Brain microvascular endothelial cell (primary cell): ENCODE results near the gene ABLIM2.

Experiments used
- DNase-seq: peaks from one replicate; pipeline ENCODE4 v3.0.0-alpha.2; 2020
- H3K27ac ChIP-seq: fragments of 250-450 bp; sonication (Bioruptor Pico); 2 replicates; pipeline ENCODE4 v1.5.1; 2020; ENCODE audit warnings: mild to moderate bottlenecking, moderate library complexity
- H3K27me3 ChIP-seq: fragments of 250-450 bp; sonication (Bioruptor Pico); replicated peaks from 2 replicates; pipeline ENCODE4 v1.5.1; 2020; ENCODE audit warnings: mild to moderate bottlenecking
- H3K36me3 ChIP-seq: fragments of 250-450 bp; sonication (Bioruptor Pico); replicated peaks from 2 replicates; pipeline ENCODE4 v1.5.1; 2020; ENCODE audit warnings: mild to moderate bottlenecking
- H3K4me3 ChIP-seq: 2 replicates; pipeline ENCODE4 v1.5.1; 2011; ENCODE audit warnings: low read depth, mild to moderate bottlenecking, control low read depth, low read length, moderate library complexity
- CTCF ChIP-seq: IDR thresholded peaks from 2 replicates; pipeline ENCODE4 v1.5.1; 2011; ENCODE audit warnings: low read depth, mild to moderate bottlenecking, moderate library complexity, low read length, control low read depth, inconsistent platforms; ENCODE audit errors: missing control alignments
- in situ Hi-C: cut with HindIII; loops from 2 replicates; pipeline ENCODE4 v1.10.0; 2017; ENCODE audit warnings: low sequenced_read_pairs, low pct_ligation_motif_present

The ABLIM2 gene

DNA sequence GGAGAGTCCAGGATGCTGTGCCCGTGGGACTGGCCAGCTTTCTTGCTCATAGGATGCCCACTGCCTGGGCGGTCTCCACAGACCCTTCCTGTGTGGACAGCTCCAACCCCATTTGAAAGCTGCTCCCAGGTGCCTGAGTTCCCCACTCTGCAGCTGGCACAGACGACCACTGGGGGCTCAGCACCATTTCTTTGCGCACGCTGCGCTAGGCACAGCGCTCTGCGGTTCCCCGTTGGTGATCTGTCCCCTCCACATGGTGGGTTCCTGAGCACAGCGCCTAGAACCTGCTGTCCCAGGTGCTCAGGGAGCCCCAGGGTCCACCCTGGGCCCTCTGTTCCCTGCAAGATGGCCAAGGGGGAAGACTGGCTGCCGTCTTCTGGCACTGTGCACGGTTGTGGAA is 173.5 kb downstream of the ABLIM2 start:
- in situ Hi-C loops, result no loop called here
- H3K27me3 ChIP-seq, result no peaks in the 10 kb centered on the region
- no peak for DNase-seq
- H3K27ac ChIP-seq, result no peak overlapping the region
- H3K36me3 ChIP-seq, result no peaks in the 10 kb centered on the region
- TF ChIP-seq CTCF, result peak; percentile 21
- no peak overlapping the region for H3K4me3 ChIP-seq

DNA sequence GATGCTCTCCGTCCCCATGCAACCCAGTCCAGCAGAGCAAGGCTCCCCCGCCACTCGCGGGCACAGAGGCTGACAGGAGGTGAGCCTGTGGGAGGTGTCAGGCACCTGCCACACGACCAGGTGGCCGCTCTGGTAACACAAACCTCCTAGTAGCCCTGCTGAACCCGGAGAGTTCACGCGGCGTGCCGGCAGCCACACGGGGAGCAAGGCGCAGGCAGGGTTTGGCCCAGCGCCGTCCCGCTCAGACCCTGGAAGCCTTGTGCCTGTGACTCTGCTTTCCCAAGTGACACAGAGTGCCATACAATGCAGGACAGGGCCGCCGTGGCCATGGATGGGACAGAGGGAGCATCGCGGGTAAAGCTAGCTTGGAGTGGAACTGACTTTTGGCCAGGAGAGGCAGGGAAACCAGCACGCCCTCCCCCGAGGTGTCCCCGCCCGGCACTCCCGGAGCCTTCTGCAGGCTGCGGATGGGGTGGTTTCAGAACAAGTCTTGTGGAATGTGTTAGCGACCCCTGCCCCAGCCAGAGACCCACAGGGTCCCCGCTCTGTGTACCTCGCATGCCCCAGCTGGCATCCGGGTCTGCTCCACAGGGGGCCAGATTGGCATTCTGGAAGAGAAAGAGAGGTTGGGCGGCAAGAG is 174.2 kb downstream of the ABLIM2 start:
- H3K27me3 ChIP-seq, result no peaks in the 10 kb centered on the region
- H3K4me3 ChIP-seq, result no peak overlapping the region
- in situ Hi-C loops, result no loop called here
- H3K36me3 ChIP-seq, result no peaks in the 10 kb centered on the region
- DNase-seq, result no peak
- H3K27ac ChIP-seq, result no peak overlapping the region
- TF ChIP-seq CTCF, result no peak

DNA sequence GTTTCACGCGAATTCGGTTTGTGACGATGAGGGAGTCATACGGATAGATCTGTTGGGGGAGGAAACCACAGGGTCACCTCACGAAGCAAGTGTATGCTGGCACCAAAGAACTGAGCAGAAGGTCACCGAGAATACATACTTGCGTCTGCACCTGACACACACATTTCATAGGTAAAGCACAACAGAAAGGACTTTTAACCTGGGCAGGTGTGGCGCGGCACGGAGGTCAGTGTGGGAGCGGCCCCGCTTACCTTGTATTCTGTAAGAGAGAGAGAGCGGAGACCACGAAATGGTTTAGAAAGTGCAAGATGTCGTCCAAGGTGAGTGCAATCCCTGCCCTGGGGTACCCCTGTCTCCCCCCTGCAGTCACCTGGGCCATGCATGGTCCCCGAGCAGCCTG is 175.3 kb downstream of the ABLIM2 start:
- Histone ChIP-seq H3K36me3 (no peaks in the 10 kb centered on the region), H3K27me3 (no peaks in the 10 kb centered on the region), H3K4me3 (no peak overlapping the region), H3K27ac (no peak overlapping the region)
- no peak for TF ChIP-seq CTCF
- in situ Hi-C loops, result no loop called here
- DNase-seq, result no peak

- H3K27me3 ChIP-seq, result no peaks in the 10 kb centered on the region
- no peak overlapping the region for H3K27ac ChIP-seq
- no peak overlapping the region for H3K4me3 ChIP-seq
- DNase-seq, result no peak
- TF ChIP-seq CTCF, result no peak
- in situ Hi-C loops, result no loop called here
- H3K36me3 ChIP-seq, result no peaks in the 10 kb centered on the region
Measured at GRCh38 chr4:7981738-7982394, 176.7 kb downstream of the ABLIM2 start.

DNA sequence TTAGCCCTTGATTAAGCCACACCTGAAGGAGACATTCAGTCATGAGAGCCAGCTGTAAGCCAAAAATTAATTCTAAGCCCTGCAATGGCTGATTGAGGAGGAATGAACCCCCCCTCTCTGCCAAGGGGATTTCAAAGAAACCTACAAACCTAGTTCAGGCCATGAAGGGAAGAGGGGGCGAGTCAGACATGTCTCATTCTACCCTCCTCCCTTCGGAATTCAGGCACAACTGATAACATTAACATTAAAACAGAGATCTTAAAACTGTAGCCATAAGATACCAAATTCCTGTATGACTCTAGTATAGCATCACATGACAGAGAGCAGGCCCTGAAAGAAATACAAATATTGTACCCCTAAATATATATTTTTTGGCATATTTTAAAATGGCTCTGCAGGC is 178.6 kb downstream of the ABLIM2 start:
- no peak for TF ChIP-seq CTCF
- Histone ChIP-seq H3K27ac (no peak overlapping the region), H3K27me3 (no peaks in the 10 kb centered on the region), H3K4me3 (no peak overlapping the region), H3K36me3 (no peaks in the 10 kb centered on the region)
- DNase-seq, result no peak
- in situ Hi-C loops, result no loop called here

DNA sequence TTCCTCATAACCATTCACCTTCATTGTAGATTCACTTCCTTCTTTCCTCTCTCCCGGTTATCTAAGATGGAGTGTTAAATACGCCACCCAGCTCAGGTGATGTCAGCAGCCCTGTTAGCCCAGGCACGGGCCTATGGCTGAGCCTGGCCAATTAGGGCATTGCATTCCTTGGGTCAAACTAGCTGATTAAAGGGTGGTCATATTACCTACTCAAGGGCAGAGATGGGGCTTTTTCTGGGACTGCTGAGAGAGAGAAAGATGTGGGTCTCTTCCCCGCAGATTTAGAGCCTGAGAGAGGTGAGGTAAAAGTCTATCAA is 179.0 kb downstream of the ABLIM2 start:
- DNase-seq, result no peak
- no peak overlapping the region for H3K27ac ChIP-seq
- in situ Hi-C loops, result no loop called here
- no peaks in the 10 kb centered on the region for H3K27me3 ChIP-seq
- H3K4me3 ChIP-seq, result no peak overlapping the region
- no peak for TF ChIP-seq CTCF
- no peaks in the 10 kb centered on the region for H3K36me3 ChIP-seq
